HL-60 (cell line): ENCODE results near the gene AKAP13.

Source experiments
- DNase-seq, 2 experiments: peaks; one replicate each; pipeline ENCODE4 v3.0.0-alpha.2; 2010 to 2020; ENCODE audit warnings: low read depth in 1 of 2, low spot score in 1 of 2
- H3K27ac ChIP-seq: fragments of 250-450 bp; sonication (Bioruptor Pico); replicated peaks from 2 replicates; pipeline ENCODE4 v1.5.1; 2020; ENCODE audit warnings: mild to moderate bottlenecking, moderate library complexity
- H3K27me3 ChIP-seq: fragments of 250-450 bp; sonication (Bioruptor Pico); 2 replicates; pipeline ENCODE4 v1.5.1; 2021; ENCODE audit warnings: mild to moderate bottlenecking, moderate library complexity; ENCODE audit not compliant: insufficient read depth, poor library complexity, severe bottlenecking
- H3K4me3 ChIP-seq: replicated peaks from 2 replicates; pipeline ENCODE4 v1.5.1; 2011; ENCODE audit warnings: mild to moderate bottlenecking, control low read depth, low read length; ENCODE audit not compliant: insufficient read depth
- GABPA ChIP-seq: IDR thresholded peaks from 2 replicates; pipeline ENCODE4 v1.6.1; 2012; ENCODE audit warnings: low read depth
- POLR2AphosphoS5 ChIP-seq: IDR thresholded peaks from 2 replicates; pipeline ENCODE4 v1.6.1; 2012; ENCODE audit warnings: low read depth
- SPI1 ChIP-seq: IDR thresholded peaks from 2 replicates; pipeline ENCODE4 v1.6.1; 2012; ENCODE audit warnings: low read depth, mild to moderate bottlenecking, borderline replicate concordance
- TF ChIP-seq, protein P1 (sequence below): IDR thresholded peaks from one replicate; pipeline ENCODE4 v1.5.1; 2011; ENCODE audit warnings: low read length, control low read depth, inconsistent platforms; ENCODE audit not compliant: insufficient read depth
- TF ChIP-seq, protein P2 (sequence below): IDR thresholded peaks from 2 replicates; pipeline ENCODE4 v1.6.1; 2012; ENCODE audit warnings: low read depth; ENCODE audit not compliant: insufficient replicate concordance

AKAP13 gene

DNA sequence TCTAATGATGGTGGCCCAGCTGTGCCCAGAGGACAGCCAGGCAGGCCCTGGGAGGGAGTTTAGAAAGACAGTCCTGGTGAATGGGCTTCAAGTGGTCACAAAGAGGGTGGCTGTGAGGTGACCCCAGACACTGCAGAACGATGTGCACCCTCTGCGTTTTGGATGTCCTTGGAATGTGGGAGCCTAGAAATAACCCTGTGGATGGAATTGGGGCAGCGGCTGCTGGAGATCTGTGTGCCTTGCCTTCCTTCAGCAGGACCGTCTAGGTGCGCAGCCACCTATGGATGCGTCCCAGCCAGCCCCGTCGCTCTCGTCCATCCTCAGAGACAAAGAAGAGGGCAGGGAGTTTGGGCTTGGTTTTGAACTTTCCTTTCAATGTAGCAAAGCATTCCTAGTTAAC, 367.8 kb downstream of the AKAP13 start:
- Histone ChIP-seq H3K27me3 (no peaks in the 10 kb centered on the region), H3K4me3 (no peak overlapping the region), H3K27ac (no peak overlapping the region)
- no peak for TF ChIP-seq SPI1
- TF ChIP-seq GABPA, result no peak
- no peak for TF ChIP-seq POLR2AphosphoS5
- TF ChIP-seq, protein P1, sequence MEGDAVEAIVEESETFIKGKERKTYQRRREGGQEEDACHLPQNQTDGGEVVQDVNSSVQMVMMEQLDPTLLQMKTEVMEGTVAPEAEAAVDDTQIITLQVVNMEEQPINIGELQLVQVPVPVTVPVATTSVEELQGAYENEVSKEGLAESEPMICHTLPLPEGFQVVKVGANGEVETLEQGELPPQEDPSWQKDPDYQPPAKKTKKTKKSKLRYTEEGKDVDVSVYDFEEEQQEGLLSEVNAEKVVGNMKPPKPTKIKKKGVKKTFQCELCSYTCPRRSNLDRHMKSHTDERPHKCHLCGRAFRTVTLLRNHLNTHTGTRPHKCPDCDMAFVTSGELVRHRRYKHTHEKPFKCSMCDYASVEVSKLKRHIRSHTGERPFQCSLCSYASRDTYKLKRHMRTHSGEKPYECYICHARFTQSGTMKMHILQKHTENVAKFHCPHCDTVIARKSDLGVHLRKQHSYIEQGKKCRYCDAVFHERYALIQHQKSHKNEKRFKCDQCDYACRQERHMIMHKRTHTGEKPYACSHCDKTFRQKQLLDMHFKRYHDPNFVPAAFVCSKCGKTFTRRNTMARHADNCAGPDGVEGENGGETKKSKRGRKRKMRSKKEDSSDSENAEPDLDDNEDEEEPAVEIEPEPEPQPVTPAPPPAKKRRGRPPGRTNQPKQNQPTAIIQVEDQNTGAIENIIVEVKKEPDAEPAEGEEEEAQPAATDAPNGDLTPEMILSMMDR, result no peak
- TF ChIP-seq, protein P2, sequence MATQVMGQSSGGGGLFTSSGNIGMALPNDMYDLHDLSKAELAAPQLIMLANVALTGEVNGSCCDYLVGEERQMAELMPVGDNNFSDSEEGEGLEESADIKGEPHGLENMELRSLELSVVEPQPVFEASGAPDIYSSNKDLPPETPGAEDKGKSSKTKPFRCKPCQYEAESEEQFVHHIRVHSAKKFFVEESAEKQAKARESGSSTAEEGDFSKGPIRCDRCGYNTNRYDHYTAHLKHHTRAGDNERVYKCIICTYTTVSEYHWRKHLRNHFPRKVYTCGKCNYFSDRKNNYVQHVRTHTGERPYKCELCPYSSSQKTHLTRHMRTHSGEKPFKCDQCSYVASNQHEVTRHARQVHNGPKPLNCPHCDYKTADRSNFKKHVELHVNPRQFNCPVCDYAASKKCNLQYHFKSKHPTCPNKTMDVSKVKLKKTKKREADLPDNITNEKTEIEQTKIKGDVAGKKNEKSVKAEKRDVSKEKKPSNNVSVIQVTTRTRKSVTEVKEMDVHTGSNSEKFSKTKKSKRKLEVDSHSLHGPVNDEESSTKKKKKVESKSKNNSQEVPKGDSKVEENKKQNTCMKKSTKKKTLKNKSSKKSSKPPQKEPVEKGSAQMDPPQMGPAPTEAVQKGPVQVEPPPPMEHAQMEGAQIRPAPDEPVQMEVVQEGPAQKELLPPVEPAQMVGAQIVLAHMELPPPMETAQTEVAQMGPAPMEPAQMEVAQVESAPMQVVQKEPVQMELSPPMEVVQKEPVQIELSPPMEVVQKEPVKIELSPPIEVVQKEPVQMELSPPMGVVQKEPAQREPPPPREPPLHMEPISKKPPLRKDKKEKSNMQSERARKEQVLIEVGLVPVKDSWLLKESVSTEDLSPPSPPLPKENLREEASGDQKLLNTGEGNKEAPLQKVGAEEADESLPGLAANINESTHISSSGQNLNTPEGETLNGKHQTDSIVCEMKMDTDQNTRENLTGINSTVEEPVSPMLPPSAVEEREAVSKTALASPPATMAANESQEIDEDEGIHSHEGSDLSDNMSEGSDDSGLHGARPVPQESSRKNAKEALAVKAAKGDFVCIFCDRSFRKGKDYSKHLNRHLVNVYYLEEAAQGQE, result no peak
- no peak for DNase-seq

DNA sequence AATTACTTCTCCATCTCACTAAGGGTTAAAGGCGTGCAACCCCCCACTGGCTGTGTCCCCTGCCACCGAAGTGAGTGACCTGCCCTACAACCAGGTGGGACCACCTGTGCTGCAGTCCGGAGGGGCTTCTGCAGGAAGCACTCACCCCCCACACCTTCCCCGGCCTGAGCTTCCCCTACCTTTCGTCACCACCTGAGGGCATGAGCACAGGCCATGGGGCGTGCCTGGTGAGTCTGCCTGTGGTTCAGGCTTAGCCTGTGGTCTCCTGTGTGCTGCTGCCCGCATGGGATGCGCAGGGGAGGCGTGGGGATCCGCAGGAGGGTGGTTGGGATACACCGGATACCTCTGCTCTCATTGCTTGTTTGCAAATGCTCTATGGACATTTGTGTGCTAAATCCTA, 368.3 kb downstream of the AKAP13 start:
- DNase-seq, result no peak
- H3K4me3 ChIP-seq, result no peak overlapping the region
- H3K27ac ChIP-seq, result no peak overlapping the region
- TF ChIP-seq GABPA (no peak), SPI1 (no peak), POLR2AphosphoS5 (no peak)
- TF ChIP-seq, protein P2, result no peak
- TF ChIP-seq, protein P1, result no peak
- H3K27me3 ChIP-seq, result no peaks in the 10 kb centered on the region

DNA sequence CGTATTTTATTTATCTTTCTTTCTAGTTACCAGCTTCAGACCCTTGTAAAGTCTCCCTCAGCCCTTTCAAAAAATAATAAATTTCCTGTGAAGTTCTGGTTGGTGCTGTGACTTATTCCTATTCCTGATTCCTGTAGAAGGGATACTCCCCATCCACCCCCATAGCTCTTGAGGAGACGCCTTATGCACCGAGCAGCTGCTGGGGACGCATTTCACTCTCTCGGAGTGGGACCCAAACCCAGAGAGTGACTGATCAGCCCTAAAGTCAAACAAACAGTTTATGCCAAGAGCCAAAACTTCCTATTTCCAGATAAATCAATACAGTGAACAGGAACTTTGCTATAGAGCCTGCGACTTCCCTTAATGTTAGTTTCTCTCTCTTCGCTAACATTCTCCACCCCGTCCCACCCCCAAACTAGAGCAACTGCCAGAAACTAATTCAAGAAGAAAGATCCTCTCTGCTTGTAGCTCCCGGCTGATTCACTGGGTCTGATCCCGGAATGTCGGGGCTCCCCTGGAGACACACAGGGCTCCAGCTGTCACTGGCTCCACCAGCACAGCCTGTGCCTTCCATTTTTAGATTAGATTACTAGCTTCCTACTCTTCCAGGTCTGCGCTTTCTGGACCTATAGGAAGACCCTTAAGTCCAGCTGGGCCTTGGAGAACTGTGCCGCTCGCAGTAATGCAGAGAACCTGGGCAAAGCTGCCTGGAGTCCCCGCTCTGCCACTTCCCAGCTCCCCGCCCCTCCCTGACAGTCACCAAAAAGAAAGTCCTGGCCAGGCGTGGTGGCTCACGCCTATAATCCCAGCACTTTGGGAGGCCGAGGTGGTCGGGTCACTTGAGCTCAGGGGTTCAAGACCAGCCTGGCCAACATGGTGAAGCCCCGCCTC, 369.1 kb downstream of the AKAP13 start:
- no peak for DNase-seq
- Histone ChIP-seq H3K27me3 (no peaks in the 10 kb centered on the region), H3K27ac (peak overlapping the region; percentile 30), H3K4me3 (no peak overlapping the region)
- TF ChIP-seq GABPA (no peak), SPI1 (no peak)
- TF ChIP-seq, protein P2, result no peak
- TF ChIP-seq, protein P1, result no peak
